Measurements from ENCODE around the gene RSAD1. TPM values are rescaled to one million over a fixed set of nuclear protein-coding genes. Genes with fewer than 3 reads are reported as not detected.

The RSAD1 gene
- total RNA-seq, 3 donors from 2014 or later (not counting 1 experiment from before 2014, with no cell fraction given), result 49.0 to 71.3 (median 56.5) TPM

GRCh38 chr17:50511058-50511457 is 32.4 kb downstream of the RSAD1 start:
- intact Hi-C loops (cut with micrococcal nuclease), result no loop called here
- ATAC-seq (no peak), DNase-seq (peak in 1 of 2 donors; percentile 61)
- H3K27me3 Mint-ChIP-seq (ENCODE audit: low read depth in 2 of 2), result peaks cover 0 to 17% of the 10 kb centered on the region in 2 donors
- no peaks in the 10 kb centered on the region for H3K36me3 Mint-ChIP-seq
- H3K4me3 Mint-ChIP-seq, result no peak overlapping the region
- 47% methylated on average over 3 of the region's 3 CpGs for WGBS (ENCODE audit: insufficient coverage)
- no peaks in the 10 kb centered on the region for H3K9me3 Mint-ChIP-seq
- Histone ChIP-seq H3K27me3 (ENCODE audit: control insufficient read depth, insufficient read depth, low read length) (no peaks in the 10 kb centered on the region), H3K27ac (ENCODE audit: low read length) (no peak overlapping the region), H3K4me1 (ENCODE audit: control insufficient read depth, insufficient read depth, low read length) (peaks cover 13% of the 10 kb centered on the region), H3K36me3 (ENCODE audit: control insufficient read depth, insufficient read depth, low read length) (no peaks in the 10 kb centered on the region), H3K4me3 (ENCODE audit: low read length) (no peak overlapping the region), H3K9me3 (ENCODE audit: control insufficient read depth, insufficient read depth, low read length) (no peaks in the 10 kb centered on the region)
- no peak for TF ChIP-seq CTCF (IDR thresholded peaks at IDR 0.05)
- H3K27ac Mint-ChIP-seq, result no peak overlapping the region
- peaks cover 8 to 20% of the 10 kb centered on the region in 2 donors for H3K4me1 Mint-ChIP-seq

- H3K9me3 ChIP-seq (ENCODE audit: control insufficient read depth, insufficient read depth, low read length), result no peaks in the 10 kb centered on the region
- Mint-ChIP-seq H3K27ac (no peak overlapping the region), H3K4me1 (peaks cover 6 to 12% of the 10 kb centered on the region in 2 donors), H3K36me3 (no peaks in the 10 kb centered on the region), H3K4me3 (no peak overlapping the region), H3K9me3 (no peaks in the 10 kb centered on the region), H3K27me3 (ENCODE audit: low read depth in 2 of 2) (peaks cover 0 to 19% of the 10 kb centered on the region in 2 donors)
- TF ChIP-seq CTCF (IDR thresholded peaks at IDR 0.05), result no peak
- no peaks in the 10 kb centered on the region for H3K36me3 ChIP-seq (ENCODE audit: control insufficient read depth, insufficient read depth, low read length)
- 90% methylated on average over 4 of the region's 4 CpGs for WGBS (ENCODE audit: insufficient coverage)
- no peak overlapping the region for H3K27ac ChIP-seq (ENCODE audit: low read length)
- peaks cover 8% of the 10 kb centered on the region for H3K4me1 ChIP-seq (ENCODE audit: control insufficient read depth, insufficient read depth, low read length)
- ATAC-seq (no peak), DNase-seq (no peak)
- intact Hi-C loops (cut with micrococcal nuclease), result no loop called here
- H3K27me3 ChIP-seq (ENCODE audit: control insufficient read depth, insufficient read depth, low read length), result no peaks in the 10 kb centered on the region
- H3K4me3 ChIP-seq (ENCODE audit: low read length), result no peak overlapping the region
Measured at GRCh38 chr17:50513495-50513894, 34.8 kb downstream of the RSAD1 start.

- Histone ChIP-seq H3K9me3 (ENCODE audit: control insufficient read depth, insufficient read depth, low read length) (no peaks in the 10 kb centered on the region), H3K4me1 (ENCODE audit: control insufficient read depth, insufficient read depth, low read length) (no peaks in the 10 kb centered on the region), H3K27ac (ENCODE audit: low read length) (no peak overlapping the region), H3K27me3 (ENCODE audit: control insufficient read depth, insufficient read depth, low read length) (no peaks in the 10 kb centered on the region), H3K4me3 (ENCODE audit: low read length) (no peak overlapping the region), H3K36me3 (ENCODE audit: control insufficient read depth, insufficient read depth, low read length) (no peaks in the 10 kb centered on the region)
- WGBS (ENCODE audit: insufficient coverage), result 86% methylated on average over 3 of the region's 3 CpGs
- H3K27me3 Mint-ChIP-seq (ENCODE audit: low read depth in 2 of 2), result peaks cover 0 to 15% of the 10 kb centered on the region in 2 donors
- no peak overlapping the region for H3K4me3 Mint-ChIP-seq
- TF ChIP-seq CTCF (IDR thresholded peaks at IDR 0.05), result no peak
- no peak for DNase-seq
- peaks cover 0 to 6% of the 10 kb centered on the region in 2 donors for H3K4me1 Mint-ChIP-seq
- H3K9me3 Mint-ChIP-seq, result no peaks in the 10 kb centered on the region
- no peak overlapping the region for H3K27ac Mint-ChIP-seq
- H3K36me3 Mint-ChIP-seq, result no peaks in the 10 kb centered on the region
- intact Hi-C loops (cut with micrococcal nuclease), result no loop called here
- ATAC-seq, result no peak
Measured at GRCh38 chr17:50514388-50514787, 35.7 kb downstream of the RSAD1 start.
